DMS53 treated with DMSO at 0.1 percent for 48 hours (cell line): Measurements from ENCODE around the gene SACM1L.
"Not testable (repeated sequence)": the region's sequence is repeated elsewhere in the genome, so short reads cannot be mapped to it uniquely, and the experiment has no call there.

Experiments
- DNase-seq: peaks from one replicate; lab custom pipeline; 2025; ENCODE audit not compliant: unreplicated experiment; lab: John Stamatoyannopoulos, UW

SACM1L gene

DNA sequence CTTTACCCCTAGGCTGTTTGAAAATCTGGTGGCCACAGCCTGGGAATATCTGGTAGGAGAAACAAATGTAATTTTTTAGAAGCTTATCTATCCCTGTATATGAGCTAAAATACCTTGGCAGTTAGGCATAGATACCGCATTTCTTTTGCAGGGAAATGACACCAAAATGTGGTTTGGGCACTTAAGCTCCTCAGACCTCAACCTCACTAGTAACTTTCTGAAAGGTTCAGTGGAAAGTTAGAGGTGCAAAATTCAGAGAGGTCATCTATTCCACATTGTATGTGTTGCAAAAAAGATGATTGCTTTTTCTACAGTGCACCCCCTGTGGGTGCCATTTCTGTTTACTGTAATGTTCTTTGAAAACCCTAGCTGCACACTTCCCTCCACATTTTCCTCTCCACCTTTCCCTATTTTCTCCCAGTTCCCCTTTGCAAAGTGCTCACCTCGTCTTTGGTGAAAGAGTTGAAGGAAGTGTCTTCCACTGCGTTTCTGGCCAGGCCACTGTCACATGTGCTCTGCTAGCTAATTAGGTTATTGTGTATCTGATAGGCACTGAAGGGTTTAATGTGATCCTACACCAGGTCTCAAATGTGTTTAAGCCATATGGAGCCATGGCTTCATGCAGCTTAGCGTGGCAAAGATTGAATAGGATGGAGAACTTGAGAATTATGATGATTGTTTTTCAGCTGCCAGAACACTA, 1.3 kb downstream of the SACM1L start:
- no peak for DNase-seq

GRCh38 chr3:45691842-45692241, 2.6 kb downstream of the SACM1L start:
- no peak for DNase-seq

- no peak for DNase-seq
Measured at GRCh38 chr3:45692866-45693265, 3.7 kb downstream of the SACM1L start.

DNA sequence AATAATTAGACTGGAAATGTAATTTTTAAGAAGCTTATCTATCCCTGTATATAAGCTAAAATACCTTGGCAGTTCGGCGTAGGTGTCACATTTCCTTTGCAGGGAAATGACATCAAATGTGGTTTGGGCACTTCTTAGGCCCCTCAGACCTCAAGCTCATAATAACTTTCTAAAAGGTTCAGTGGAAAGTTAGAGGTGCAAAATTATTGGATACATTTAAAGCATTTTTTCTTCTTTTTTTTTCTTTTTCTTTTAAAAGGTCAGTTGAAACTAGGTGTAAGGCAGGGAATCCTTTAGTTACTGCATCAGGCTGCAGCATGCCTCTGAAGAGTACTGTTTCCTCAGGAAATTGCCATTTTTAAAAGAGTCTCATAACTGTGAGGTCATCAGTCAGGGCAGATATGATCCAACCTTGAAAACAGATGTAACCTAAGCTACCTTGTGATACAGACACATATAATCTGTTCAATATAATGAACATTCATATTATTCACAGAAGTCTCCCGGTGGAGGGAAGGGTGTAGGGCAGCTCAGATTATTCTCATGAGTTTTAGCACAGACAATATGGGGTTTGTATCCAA, 4.8 kb downstream of the SACM1L start:
- DNase-seq = no peak

- not testable (repeated sequence) for DNase-seq
Measured at GRCh38 chr3:45695166-45695565, 6.0 kb downstream of the SACM1L start.

- no peak for DNase-seq
Measured at GRCh38 chr3:45700570-45701073, 11.4 kb downstream of the SACM1L start.

GRCh38 chr3:45701172-45701867, 12.1 kb downstream of the SACM1L start:
- DNase-seq = no peak

DNA sequence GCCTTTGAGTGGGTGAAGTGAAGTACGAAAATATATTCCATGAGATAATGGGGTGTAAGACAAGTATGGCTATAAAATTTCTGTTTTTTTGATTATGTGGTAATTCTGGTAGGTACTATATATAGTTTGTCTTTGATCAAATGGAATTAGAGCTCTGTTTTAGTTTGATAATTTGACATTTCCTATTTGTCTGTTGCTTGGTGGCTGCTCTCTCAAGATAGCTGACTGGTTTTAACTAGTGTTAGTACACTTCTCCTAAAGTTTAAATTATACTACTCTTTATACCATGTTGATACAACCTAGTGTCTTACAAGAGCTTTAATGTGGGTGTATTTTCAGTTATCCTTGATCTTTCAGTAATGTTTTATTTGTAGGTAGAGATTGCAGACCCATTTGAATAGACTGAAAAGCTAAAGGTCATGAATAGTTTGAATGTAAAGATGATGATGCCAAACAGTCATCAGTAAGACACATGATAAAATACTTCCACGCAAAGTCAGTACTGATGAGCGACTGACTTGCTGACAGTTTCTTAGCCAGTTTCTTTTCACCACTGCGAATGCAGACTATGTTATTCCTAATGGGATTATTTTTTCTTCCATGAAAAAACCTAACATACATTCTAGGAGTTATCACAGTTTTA, 15.2 kb downstream of the SACM1L start:
- no peak for DNase-seq

GRCh38 chr3:45705839-45706808, 16.9 kb downstream of the SACM1L start:
- DNase-seq = no peak

DNA sequence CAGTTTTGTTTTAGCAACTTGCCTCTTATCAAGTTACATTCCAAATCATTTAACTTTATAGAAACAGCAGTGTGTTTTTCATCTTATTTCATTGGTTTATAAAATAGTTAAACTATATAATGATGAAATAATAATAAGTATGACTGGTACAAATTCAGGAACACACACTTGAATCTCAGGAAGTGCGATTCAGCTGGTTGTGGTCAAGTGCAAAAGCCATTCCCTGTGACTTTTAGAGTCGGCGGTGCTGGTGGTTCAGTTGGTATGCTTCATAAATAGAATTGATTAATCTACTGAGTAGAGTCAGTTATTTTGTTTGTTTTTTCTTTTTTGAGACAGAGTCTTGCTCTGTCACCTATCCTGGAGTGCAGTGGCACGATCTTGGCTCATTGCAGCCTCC, 22.7 kb downstream of the SACM1L start:
- no peak for DNase-seq

- no peak for DNase-seq
Measured at GRCh38 chr3:45712434-45713110, 23.4 kb downstream of the SACM1L start.

DNA sequence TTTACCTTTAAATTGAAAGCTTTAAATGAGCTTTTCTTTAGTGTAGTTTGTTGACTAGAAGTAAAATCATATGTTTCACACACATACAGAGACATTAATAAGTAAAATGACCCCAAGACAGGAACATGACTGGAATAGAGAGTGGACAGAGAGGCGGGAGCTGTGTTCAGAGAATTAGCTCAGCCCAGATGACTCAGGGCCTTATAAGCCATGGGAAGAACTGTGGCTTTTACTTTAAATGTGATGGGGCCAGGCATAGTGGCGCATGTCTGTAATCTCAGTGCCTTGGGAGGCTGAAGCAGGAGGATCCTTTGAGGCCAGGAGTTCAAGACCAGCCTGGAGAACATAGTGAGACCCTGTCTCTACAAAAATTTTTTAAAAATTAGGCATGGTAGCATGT, 26.7 kb downstream of the SACM1L start:
- no peak for DNase-seq

GRCh38 chr3:45716790-45717336, 27.7 kb downstream of the SACM1L start:
- no peak for DNase-seq

GRCh38 chr3:45719655-45720487, 30.7 kb downstream of the SACM1L start:
- DNase-seq = no peak

DNA sequence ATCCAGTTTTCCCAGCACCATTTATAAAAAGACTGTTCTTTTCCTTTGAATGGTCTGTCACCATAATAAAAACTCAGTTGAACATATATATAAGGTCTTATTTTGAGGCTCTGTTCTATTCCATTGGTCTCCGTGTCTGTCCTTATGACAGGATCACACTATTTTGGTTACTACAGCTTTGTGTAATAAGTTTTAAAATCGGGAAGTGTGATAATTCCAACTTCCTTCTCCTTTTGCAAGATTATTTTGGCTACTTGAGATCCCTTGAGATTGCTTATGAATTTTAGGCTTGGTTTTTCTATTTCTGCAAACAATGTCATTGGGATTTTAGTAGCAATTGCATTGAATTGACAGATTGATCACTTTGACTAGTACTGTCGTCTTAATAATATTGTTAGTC, 35.7 kb downstream of the SACM1L start:
- DNase-seq = no peak

GRCh38 chr3:45729614-45730013, 40.4 kb downstream of the SACM1L start:
- no peak for DNase-seq

GRCh38 chr3:45730409-45731154, 41.4 kb downstream of the SACM1L start:
- no peak for DNase-seq

GRCh38 chr3:45736707-45737106, 47.5 kb downstream of the SACM1L start:
- DNase-seq = no peak
